NCI-H128 (cell line): ENCODE measurements around the gene IL36RN.

Experiments used
- DNase-seq: peaks from one replicate; lab custom pipeline; 2025; ENCODE audit not compliant: unreplicated experiment; lab: John Stamatoyannopoulos, UW

Gene IL36RN

GRCh38 chr2:113058998-113059960, at the start of gene IL36RN:
IL36RN (plus strand) TSS chr2:113059198; CDS start chr2:113059439, 241 bp downstream.
- no peak for DNase-seq

GRCh38 chr2:113009622-113010021, 49.4 kb upstream of the IL36RN start:
- DNase-seq = no peak

GRCh38 chr2:113010088-113010487, 48.9 kb upstream of the IL36RN start:
- no peak for DNase-seq

GRCh38 chr2:113011108-113011507, 47.9 kb upstream of the IL36RN start:
- DNase-seq = no peak

GRCh38 chr2:113012436-113013335, 46.3 kb upstream of the IL36RN start:
- no peak for DNase-seq

- DNase-seq = no peak
These were observed 45.7 kb upstream of the IL36RN start for GRCh38 chr2:113013336-113013661.

GRCh38 chr2:113014067-113014466, 44.9 kb upstream of the IL36RN start:
- no peak for DNase-seq

- no peak for DNase-seq
These were observed 44.0 kb upstream of the IL36RN start for GRCh38 chr2:113015042-113015441.

GRCh38 chr2:113015655-113016054, 43.3 kb upstream of the IL36RN start:
- no peak for DNase-seq

- DNase-seq = no peak
These were observed 40.5 kb upstream of the IL36RN start for GRCh38 chr2:113018509-113018908.

- no peak for DNase-seq
These were observed 37.7 kb upstream of the IL36RN start for GRCh38 chr2:113021312-113021711.

- no peak for DNase-seq
These were observed 34.2 kb upstream of the IL36RN start for GRCh38 chr2:113024764-113025163.

GRCh38 chr2:113025737-113026136, 33.3 kb upstream of the IL36RN start:
- DNase-seq = no peak

GRCh38 chr2:113027691-113028090, 31.3 kb upstream of the IL36RN start:
- DNase-seq = no peak

GRCh38 chr2:113028112-113028511, 30.9 kb upstream of the IL36RN start:
- DNase-seq = no peak

GRCh38 chr2:113032737-113033136, 26.3 kb upstream of the IL36RN start:
- DNase-seq = no peak

GRCh38 chr2:113034016-113034415, 25.0 kb upstream of the IL36RN start:
- no peak for DNase-seq

GRCh38 chr2:113036763-113037162, 22.2 kb upstream of the IL36RN start:
- no peak for DNase-seq

GRCh38 chr2:113038291-113038690, 20.7 kb upstream of the IL36RN start:
- DNase-seq = no peak

GRCh38 chr2:113039158-113039557, 19.8 kb upstream of the IL36RN start:
- no peak for DNase-seq

GRCh38 chr2:113039719-113040118, 19.3 kb upstream of the IL36RN start:
- no peak for DNase-seq

GRCh38 chr2:113041871-113042270, 17.1 kb upstream of the IL36RN start:
- no peak for DNase-seq
